DND-41 (cell line): ENCODE results near the gene RYR2.
"Not testable (repeated sequence)": the region's sequence is repeated elsewhere in the genome, so short reads cannot be mapped to it uniquely, and the experiment has no call there.

ENCODE experiments used
- EZH2 ChIP-seq: IDR thresholded peaks from 3 replicates; pipeline ENCODE4 v1.6.1; 2012; ENCODE audit warnings: borderline replicate concordance, low read depth, mild to moderate bottlenecking, moderate library complexity, low read length, inconsistent platforms; ENCODE audit not compliant: severe bottlenecking
- TF ChIP-seq, protein P1 (sequence below): IDR thresholded peaks from 2 replicates; pipeline ENCODE4 v1.5.1; 2012; ENCODE audit warnings: borderline replicate concordance, low read length, moderate library complexity, mild to moderate bottlenecking; ENCODE audit not compliant: poor library complexity, severe bottlenecking; ENCODE audit errors: extremely low read depth

DNA sequence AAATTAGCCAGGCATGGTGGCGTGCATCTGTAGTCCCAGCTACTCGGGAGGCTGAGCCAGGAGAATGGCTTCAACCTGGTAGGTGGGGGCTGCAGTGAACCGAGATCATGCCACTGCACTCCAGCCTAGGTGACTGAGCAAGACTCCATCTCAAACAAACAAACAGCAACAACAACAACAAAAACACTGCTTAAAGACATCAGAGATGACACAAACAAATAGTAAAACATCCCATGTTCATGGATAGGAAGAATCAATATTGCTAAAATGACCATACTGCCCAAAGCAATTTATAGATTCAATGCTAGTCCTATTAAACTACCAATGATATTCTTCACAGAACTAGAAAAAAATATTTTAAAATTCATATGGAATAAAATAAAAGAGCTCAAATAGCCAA is 801.5 kb downstream of the RYR2 start:
- TF ChIP-seq, protein P1, sequence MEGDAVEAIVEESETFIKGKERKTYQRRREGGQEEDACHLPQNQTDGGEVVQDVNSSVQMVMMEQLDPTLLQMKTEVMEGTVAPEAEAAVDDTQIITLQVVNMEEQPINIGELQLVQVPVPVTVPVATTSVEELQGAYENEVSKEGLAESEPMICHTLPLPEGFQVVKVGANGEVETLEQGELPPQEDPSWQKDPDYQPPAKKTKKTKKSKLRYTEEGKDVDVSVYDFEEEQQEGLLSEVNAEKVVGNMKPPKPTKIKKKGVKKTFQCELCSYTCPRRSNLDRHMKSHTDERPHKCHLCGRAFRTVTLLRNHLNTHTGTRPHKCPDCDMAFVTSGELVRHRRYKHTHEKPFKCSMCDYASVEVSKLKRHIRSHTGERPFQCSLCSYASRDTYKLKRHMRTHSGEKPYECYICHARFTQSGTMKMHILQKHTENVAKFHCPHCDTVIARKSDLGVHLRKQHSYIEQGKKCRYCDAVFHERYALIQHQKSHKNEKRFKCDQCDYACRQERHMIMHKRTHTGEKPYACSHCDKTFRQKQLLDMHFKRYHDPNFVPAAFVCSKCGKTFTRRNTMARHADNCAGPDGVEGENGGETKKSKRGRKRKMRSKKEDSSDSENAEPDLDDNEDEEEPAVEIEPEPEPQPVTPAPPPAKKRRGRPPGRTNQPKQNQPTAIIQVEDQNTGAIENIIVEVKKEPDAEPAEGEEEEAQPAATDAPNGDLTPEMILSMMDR, result not testable (repeated sequence)
- not testable (repeated sequence) for TF ChIP-seq EZH2
